H1 (cell line): Measurements from ENCODE around the gene CLMP. TPM values are rescaled to one million over a fixed set of nuclear protein-coding genes. Genes with fewer than 3 reads are reported as not detected.

ENCODE experiments used
- BCL11A ChIP-seq, 2 experiments: IDR thresholded peaks; one replicate each; pipeline ENCODE4 v1.6.1; 2011; ENCODE audit warnings: low read depth in 2 of 2, low read length in 2 of 2, mild to moderate bottlenecking in 2 of 2
- CTBP2 ChIP-seq: IDR thresholded peaks from 2 replicates; pipeline ENCODE4 v1.7.0; 2011; ENCODE audit warnings: borderline replicate concordance, mild to moderate bottlenecking, moderate library complexity, mixed read lengths, low read length; ENCODE audit not compliant: insufficient read depth, insufficient read length
- JUND ChIP-seq: IDR thresholded peaks from 2 replicates; pipeline ENCODE4 v1.6.1; 2011; ENCODE audit warnings: mild to moderate bottlenecking, improper control_type of control experiment, low read length
- SP2 ChIP-seq: IDR thresholded peaks from 2 replicates; pipeline ENCODE4 v1.6.1; 2012; ENCODE audit warnings: mild to moderate bottlenecking, low read length, inconsistent platforms
- TAF7 ChIP-seq: optimal IDR thresholded peaks from 2 replicates; pipeline ENCODE3; 2011; ENCODE audit warnings: low read depth, mild to moderate bottlenecking, inconsistent platforms, low read length, moderate library complexity, borderline replicate concordance
- TBP ChIP-seq: IDR thresholded peaks from 2 replicates; pipeline ENCODE4 v1.6.1; 2011; ENCODE audit warnings: low read depth, low read length, improper control_type of control experiment
- polyA plus RNA-seq, 7 experiments: library from polyadenylated mRNA; depleted of rRNA in 3 of 7; stranded (reverse) in 5 of 7; unstranded in 2 of 7; fragments of >200 nt in 5 of 7; fragments of 200-250 nt in 2 of 7; gene quantifications; 1 replicate in 5 of 7; 2 replicates in 1 of 7; 4 replicates in 1 of 7; pipeline versions ENCODE4 v1.2.1 to v1.2.3, GENCODE V29; 2011 to 2013; ENCODE audit warnings: missing spikeins in 2 of 7, mixed read lengths in 2 of 7
- total RNA-seq: library from RNA; stranded (reverse); fragmentation: NEBNext Ultra II Directional; extraction: Animal tissue kit (Norgen Biotek cat#: 25700); gene quantifications from 2 replicates; pipeline ENCODE4 v1.2.1, GENCODE V29; 2021
- TF ChIP-seq, protein P1 (sequence below): fragments of 300-600 bp; sonication (generic); IDR thresholded peaks from 2 replicates; pipeline ENCODE4 v1.7.1; 2012; ENCODE audit warnings: low read length, moderate library complexity, mild to moderate bottlenecking, inconsistent platforms; ENCODE audit not compliant: insufficient replicate concordance

The CLMP gene
- total and polyA plus RNA-seq, 2 of the 8 experiments (the other 6 are each of a cell fraction or from before 2014, with no cell fraction given) = 9.9 to 24.1 TPM

DNA sequence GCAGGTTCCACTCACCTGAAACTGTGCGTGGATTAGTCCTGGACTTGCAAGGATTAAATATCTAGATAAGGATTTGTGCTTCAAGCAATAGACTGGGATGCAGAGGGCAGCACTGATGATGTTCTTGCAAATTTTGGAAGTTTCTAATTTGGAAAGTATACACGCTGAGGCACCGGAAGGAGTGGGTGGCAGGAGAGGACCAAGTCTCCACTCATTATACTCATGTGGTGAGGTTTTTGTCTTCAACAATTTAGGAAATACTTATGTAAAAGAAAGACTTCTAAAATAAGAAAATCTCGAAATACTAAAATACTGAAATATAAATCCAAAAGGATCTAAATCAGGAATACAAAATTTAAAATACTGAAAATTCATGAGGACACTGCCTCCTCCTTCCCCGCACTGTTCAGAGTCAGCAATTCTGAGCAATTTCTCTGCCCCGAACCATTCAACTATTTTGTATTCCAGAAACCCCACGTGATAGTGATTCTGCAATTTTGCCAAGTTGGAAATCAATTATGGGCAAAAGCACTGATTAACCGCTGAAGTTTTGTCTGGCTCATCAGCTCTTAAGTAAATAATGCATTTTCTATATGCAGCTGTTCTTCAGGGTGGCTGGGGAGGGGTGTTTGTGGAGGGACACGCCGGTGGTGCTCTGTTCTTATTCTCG is 47.0 kb upstream of the CLMP start (continued):
- TF ChIP-seq JUND (no peak), SP2 (no peak), CTBP2 (no peak), BCL11A (IDR thresholded peaks at IDR 0.05; ENCODE audit: low read depth in 2 of 2, low read length in 2 of 2) (no peak), TAF7 (no peak), TBP (no peak)
- TF ChIP-seq, protein P1, sequence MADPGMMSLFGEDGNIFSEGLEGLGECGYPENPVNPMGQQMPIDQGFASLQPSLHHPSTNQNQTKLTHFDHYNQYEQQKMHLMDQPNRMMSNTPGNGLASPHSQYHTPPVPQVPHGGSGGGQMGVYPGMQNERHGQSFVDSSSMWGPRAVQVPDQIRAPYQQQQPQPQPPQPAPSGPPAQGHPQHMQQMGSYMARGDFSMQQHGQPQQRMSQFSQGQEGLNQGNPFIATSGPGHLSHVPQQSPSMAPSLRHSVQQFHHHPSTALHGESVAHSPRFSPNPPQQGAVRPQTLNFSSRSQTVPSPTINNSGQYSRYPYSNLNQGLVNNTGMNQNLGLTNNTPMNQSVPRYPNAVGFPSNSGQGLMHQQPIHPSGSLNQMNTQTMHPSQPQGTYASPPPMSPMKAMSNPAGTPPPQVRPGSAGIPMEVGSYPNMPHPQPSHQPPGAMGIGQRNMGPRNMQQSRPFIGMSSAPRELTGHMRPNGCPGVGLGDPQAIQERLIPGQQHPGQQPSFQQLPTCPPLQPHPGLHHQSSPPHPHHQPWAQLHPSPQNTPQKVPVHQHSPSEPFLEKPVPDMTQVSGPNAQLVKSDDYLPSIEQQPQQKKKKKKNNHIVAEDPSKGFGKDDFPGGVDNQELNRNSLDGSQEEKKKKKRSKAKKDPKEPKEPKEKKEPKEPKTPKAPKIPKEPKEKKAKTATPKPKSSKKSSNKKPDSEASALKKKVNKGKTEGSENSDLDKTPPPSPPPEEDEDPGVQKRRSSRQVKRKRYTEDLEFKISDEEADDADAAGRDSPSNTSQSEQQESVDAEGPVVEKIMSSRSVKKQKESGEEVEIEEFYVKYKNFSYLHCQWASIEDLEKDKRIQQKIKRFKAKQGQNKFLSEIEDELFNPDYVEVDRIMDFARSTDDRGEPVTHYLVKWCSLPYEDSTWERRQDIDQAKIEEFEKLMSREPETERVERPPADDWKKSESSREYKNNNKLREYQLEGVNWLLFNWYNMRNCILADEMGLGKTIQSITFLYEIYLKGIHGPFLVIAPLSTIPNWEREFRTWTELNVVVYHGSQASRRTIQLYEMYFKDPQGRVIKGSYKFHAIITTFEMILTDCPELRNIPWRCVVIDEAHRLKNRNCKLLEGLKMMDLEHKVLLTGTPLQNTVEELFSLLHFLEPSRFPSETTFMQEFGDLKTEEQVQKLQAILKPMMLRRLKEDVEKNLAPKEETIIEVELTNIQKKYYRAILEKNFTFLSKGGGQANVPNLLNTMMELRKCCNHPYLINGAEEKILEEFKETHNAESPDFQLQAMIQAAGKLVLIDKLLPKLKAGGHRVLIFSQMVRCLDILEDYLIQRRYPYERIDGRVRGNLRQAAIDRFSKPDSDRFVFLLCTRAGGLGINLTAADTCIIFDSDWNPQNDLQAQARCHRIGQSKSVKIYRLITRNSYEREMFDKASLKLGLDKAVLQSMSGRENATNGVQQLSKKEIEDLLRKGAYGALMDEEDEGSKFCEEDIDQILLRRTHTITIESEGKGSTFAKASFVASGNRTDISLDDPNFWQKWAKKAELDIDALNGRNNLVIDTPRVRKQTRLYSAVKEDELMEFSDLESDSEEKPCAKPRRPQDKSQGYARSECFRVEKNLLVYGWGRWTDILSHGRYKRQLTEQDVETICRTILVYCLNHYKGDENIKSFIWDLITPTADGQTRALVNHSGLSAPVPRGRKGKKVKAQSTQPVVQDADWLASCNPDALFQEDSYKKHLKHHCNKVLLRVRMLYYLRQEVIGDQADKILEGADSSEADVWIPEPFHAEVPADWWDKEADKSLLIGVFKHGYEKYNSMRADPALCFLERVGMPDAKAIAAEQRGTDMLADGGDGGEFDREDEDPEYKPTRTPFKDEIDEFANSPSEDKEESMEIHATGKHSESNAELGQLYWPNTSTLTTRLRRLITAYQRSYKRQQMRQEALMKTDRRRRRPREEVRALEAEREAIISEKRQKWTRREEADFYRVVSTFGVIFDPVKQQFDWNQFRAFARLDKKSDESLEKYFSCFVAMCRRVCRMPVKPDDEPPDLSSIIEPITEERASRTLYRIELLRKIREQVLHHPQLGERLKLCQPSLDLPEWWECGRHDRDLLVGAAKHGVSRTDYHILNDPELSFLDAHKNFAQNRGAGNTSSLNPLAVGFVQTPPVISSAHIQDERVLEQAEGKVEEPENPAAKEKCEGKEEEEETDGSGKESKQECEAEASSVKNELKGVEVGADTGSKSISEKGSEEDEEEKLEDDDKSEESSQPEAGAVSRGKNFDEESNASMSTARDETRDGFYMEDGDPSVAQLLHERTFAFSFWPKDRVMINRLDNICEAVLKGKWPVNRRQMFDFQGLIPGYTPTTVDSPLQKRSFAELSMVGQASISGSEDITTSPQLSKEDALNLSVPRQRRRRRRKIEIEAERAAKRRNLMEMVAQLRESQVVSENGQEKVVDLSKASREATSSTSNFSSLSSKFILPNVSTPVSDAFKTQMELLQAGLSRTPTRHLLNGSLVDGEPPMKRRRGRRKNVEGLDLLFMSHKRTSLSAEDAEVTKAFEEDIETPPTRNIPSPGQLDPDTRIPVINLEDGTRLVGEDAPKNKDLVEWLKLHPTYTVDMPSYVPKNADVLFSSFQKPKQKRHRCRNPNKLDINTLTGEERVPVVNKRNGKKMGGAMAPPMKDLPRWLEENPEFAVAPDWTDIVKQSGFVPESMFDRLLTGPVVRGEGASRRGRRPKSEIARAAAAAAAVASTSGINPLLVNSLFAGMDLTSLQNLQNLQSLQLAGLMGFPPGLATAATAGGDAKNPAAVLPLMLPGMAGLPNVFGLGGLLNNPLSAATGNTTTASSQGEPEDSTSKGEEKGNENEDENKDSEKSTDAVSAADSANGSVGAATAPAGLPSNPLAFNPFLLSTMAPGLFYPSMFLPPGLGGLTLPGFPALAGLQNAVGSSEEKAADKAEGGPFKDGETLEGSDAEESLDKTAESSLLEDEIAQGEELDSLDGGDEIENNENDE = no peak
